Natural killer cell (primary cell): ENCODE measurements around the gene ENGASE. TPM values are rescaled to one million over a fixed set of nuclear protein-coding genes. Genes with fewer than 3 reads are reported as not detected.

Experiments
- ATAC-seq, 3 donors: fragments of 150-1000 bp in 2 of 3; fragments of 200-7000 bp in 1 of 3; cut with Tn5 transposase; 1 replicate in 1 of 3; 2 replicates in 2 of 3; pipeline ENCODE4 v1.10.0; 2021; ENCODE audit warnings: mild to moderate bottlenecking in 2 of 3, moderate library complexity in 2 of 3
- DNase-seq, 2 donors: peaks; one replicate each; pipeline versions ENCODE4 v3.0.0 to v3.0.0-alpha.2; 2013 to 2021; ENCODE audit warnings: mixed read lengths in 1 of 2
- H3K27ac ChIP-seq: one replicate; pipeline ENCODE4 v1.5.1; 2013; ENCODE audit warnings: mild to moderate bottlenecking, low read length
- H3K27me3 ChIP-seq: one replicate; pipeline ENCODE4 v1.6.1; 2013; ENCODE audit warnings: low read length; ENCODE audit not compliant: control insufficient read depth, insufficient read depth
- H3K36me3 ChIP-seq: one replicate; pipeline ENCODE4 v1.6.1; 2013; ENCODE audit warnings: low read length; ENCODE audit not compliant: control insufficient read depth, insufficient read depth
- H3K4me1 ChIP-seq: one replicate; pipeline ENCODE4 v1.6.1; 2013; ENCODE audit warnings: low read length; ENCODE audit not compliant: control insufficient read depth, insufficient read depth
- H3K4me3 ChIP-seq: one replicate; pipeline ENCODE4 v1.5.1; 2013; ENCODE audit warnings: low read length
- H3K9me3 ChIP-seq: one replicate; pipeline ENCODE4 v1.6.1; 2013; ENCODE audit warnings: low read length; ENCODE audit not compliant: control insufficient read depth, insufficient read depth
- H3K27ac Mint-ChIP-seq, 2 donors: one replicate each; pipeline ENCODE4 v1.8.0; 2022; ENCODE audit warnings: mild to moderate bottlenecking in 2 of 2, mixed read lengths in 2 of 2, moderate library complexity in 1 of 2
- H3K27me3 Mint-ChIP-seq, 2 donors: one replicate each; pipeline ENCODE4 v1.8.0; 2022; ENCODE audit warnings: low read depth in 2 of 2, mixed read lengths in 2 of 2
- H3K36me3 Mint-ChIP-seq: one replicate; pipeline ENCODE4 v1.8.0; 2022; ENCODE audit warnings: mixed read lengths
- H3K4me1 Mint-ChIP-seq, 2 donors: one replicate each; pipeline ENCODE4 v1.8.0; 2022; ENCODE audit warnings: mixed read lengths in 2 of 2
- H3K4me3 Mint-ChIP-seq: one replicate; pipeline ENCODE4 v1.8.0; 2022; ENCODE audit warnings: mild to moderate bottlenecking, moderate library complexity, mixed read lengths
- H3K9me3 Mint-ChIP-seq, 2 donors: one replicate each; pipeline ENCODE4 v1.8.0; 2022; ENCODE audit warnings: mixed read lengths in 2 of 2
- WGBS: methylation state at CpG from one replicate; pipeline ENCODE4 v1.1.7; 2013; ENCODE audit warnings: missing lambda C conversion rate; ENCODE audit not compliant: insufficient coverage; 5-methylcytosine and 5-hydroxymethylcytosine counted together
- intact Hi-C: fragments of 100-400 bp; cut with micrococcal nuclease; formaldehyde crosslinking; loops from one replicate; pipeline ENCODE4 v1.14.2; 2022
- total RNA-seq, 4 donors: library from RNA; stranded (reverse); fragments of 120-200 nt in 1 of 4; gene quantifications; one replicate each; pipeline versions ENCODE4 v1.2.3 to v1.2.4, GENCODE V29; 2013 to 2022
- TF ChIP-seq, protein P1 (sequence below): fragments of 200-600 bp; IDR thresholded peaks from one replicate; pipeline ENCODE4 v1.8.0; 2022; ENCODE audit warnings: antibody characterized with exemption

Gene ENGASE
- total RNA-seq, 3 donors from 2014 or later (not counting 1 experiment from before 2014, with no cell fraction given), result 56.0 to 86.4 (median 56.9) TPM

DNA sequence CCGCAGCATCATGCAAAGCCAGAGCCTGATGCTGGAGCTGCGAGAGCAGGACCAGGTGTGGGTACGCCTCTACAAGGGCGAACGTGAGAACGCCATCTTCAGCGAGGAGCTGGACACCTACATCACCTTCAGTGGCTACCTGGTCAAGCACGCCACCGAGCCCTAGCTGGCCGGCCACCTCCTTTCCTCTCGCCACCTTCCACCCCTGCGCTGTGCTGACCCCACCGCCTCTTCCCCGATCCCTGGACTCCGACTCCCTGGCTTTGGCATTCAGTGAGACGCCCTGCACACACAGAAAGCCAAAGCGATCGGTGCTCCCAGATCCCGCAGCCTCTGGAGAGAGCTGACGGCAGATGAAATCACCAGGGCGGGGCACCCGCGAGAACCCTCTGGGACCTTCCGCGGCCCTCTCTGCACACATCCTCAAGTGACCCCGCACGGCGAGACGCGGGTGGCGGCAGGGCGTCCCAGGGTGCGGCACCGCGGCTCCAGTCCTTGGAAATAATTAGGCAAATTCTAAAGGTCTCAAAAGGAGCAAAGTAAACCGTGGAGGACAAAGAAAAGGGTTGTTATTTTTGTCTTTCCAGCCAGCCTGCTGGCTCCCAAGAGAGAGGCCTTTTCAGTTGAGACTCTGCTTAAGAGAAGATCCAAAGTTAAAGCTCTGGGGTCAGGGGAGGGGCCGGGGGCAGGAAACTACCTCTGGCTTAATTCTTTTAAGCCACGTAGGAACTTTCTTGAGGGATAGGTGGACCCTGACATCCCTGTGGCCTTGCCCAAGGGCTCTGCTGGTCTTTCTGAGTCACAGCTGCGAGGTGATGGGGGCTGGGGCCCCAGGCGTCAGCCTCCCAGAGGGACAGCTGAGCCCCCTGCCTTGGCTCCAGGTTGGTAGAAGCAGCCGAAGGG is 26.4 kb upstream of the ENGASE start:
- TF ChIP-seq, protein P1, sequence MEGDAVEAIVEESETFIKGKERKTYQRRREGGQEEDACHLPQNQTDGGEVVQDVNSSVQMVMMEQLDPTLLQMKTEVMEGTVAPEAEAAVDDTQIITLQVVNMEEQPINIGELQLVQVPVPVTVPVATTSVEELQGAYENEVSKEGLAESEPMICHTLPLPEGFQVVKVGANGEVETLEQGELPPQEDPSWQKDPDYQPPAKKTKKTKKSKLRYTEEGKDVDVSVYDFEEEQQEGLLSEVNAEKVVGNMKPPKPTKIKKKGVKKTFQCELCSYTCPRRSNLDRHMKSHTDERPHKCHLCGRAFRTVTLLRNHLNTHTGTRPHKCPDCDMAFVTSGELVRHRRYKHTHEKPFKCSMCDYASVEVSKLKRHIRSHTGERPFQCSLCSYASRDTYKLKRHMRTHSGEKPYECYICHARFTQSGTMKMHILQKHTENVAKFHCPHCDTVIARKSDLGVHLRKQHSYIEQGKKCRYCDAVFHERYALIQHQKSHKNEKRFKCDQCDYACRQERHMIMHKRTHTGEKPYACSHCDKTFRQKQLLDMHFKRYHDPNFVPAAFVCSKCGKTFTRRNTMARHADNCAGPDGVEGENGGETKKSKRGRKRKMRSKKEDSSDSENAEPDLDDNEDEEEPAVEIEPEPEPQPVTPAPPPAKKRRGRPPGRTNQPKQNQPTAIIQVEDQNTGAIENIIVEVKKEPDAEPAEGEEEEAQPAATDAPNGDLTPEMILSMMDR, result no peak
- Histone ChIP-seq H3K9me3 (no peaks in the 10 kb centered on the region), H3K4me3 (no peak overlapping the region), H3K27ac (no peak overlapping the region), H3K4me1 (no peaks in the 10 kb centered on the region), H3K27me3 (peaks cover 5% of the 10 kb centered on the region), H3K36me3 (no peaks in the 10 kb centered on the region)
- peaks cover 0 to 7% of the 10 kb centered on the region in 2 donors for H3K4me1 Mint-ChIP-seq
- intact Hi-C loops, result loop anchor here (5.0 kb wide), 1 partner anchor 659 kb away; no protein-coding TSS in a partner anchor
- H3K36me3 Mint-ChIP-seq, result no peaks in the 10 kb centered on the region
- no peak for DNase-seq
- H3K9me3 Mint-ChIP-seq, result no peaks in the 10 kb centered on the region
- ATAC-seq, result no peak
- no peak overlapping the region for H3K27ac Mint-ChIP-seq
- WGBS, result 91% methylated on average over 41 of the region's 41 CpGs
- peaks cover 11 to 21% of the 10 kb centered on the region in 2 donors for H3K27me3 Mint-ChIP-seq
- H3K4me3 Mint-ChIP-seq, result no peak overlapping the region

DNA sequence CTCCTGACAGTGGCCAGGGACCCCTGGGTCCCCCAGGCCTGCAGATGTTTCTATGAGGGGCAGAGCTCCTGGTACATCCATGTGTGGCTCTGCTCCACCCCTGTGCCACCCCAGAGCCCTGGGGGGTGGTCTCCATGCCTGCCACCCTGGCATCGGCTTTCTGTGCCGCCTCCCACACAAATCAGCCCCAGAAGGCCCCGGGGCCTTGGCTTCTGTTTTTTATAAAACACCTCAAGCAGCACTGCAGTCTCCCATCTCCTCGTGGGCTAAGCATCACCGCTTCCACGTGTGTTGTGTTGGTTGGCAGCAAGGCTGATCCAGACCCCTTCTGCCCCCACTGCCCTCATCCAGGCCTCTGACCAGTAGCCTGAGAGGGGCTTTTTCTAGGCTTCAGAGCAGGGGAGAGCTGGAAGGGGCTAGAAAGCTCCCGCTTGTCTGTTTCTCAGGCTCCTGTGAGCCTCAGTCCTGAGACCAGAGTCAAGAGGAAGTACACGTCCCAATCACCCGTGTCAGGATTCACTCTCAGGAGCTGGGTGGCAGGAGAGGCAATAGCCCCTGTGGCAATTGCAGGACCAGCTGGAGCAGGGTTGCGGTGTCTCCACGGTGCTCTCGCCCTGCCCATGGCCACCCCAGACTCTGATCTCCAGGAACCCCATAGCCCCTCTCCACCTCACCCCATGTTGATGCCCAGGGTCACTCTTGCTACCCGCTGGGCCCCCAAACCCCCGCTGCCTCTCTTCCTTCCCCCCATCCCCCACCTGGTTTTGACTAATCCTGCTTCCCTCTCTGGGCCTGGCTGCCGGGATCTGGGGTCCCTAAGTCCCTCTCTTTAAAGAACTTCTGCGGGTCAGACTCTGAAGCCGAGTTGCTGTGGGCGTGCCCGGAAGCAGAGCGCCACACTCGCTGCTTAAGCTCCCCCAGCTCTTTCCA is 25.5 kb upstream of the ENGASE start:
- H3K9me3 Mint-ChIP-seq, result peaks cover 0 to 3% of the 10 kb centered on the region in 2 donors
- TF ChIP-seq, protein P1, result no peak
- H3K36me3 ChIP-seq, result no peaks in the 10 kb centered on the region
- H3K27ac Mint-ChIP-seq, result no peak overlapping the region
- no peaks in the 10 kb centered on the region for H3K4me1 ChIP-seq
- no peak overlapping the region for H3K4me3 ChIP-seq
- peaks cover 2% of the 10 kb centered on the region for H3K9me3 ChIP-seq
- no peak overlapping the region for H3K4me3 Mint-ChIP-seq
- peaks cover 18% of the 10 kb centered on the region in 2 donors for H3K27me3 Mint-ChIP-seq
- H3K27ac ChIP-seq, result no peak overlapping the region
- H3K4me1 Mint-ChIP-seq, result peaks cover 0 to 4% of the 10 kb centered on the region in 2 donors
- ATAC-seq, result no peak
- no peak for DNase-seq
- H3K36me3 Mint-ChIP-seq, result peaks cover 7% of the 10 kb centered on the region
- 84% methylated on average over 21 of the region's 21 CpGs for WGBS
- peaks cover 5% of the 10 kb centered on the region for H3K27me3 ChIP-seq
- intact Hi-C loops, result loop anchor here (5.0 kb wide), 1 partner anchor 658 kb away; no protein-coding TSS in a partner anchor

DNA sequence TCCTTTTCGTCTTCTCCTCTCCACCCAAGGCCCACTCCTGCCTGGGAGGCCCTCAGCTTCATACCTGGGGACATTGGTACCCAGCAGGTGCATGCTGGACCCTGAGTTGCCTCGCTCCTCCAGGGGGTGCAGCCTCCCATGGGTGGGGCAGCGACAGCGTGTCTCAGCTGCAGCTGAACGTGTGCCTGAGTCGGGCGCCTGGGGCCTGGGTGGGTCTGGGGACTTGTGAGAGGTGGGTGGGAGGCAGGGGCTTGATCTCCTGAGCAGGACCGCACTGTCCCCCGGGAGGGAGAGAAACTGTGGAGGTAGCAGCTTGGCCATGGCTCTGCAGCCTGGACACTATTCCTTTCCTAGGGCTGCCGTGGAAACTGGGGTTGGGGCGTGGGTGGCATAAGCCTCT is 24.8 kb upstream of the ENGASE start:
- TF ChIP-seq, protein P1, result no peak
- H3K27me3 ChIP-seq, result peaks cover 5% of the 10 kb centered on the region
- DNase-seq, result no peak
- Mint-ChIP-seq H3K27ac (no peak overlapping the region), H3K9me3 (peaks cover 0 to 4% of the 10 kb centered on the region in 2 donors), H3K27me3 (peaks cover 16% of the 10 kb centered on the region in 2 donors), H3K36me3 (peaks cover 7% of the 10 kb centered on the region), H3K4me3 (no peak overlapping the region), H3K4me1 (peaks cover 0 to 4% of the 10 kb centered on the region in 2 donors)
- ATAC-seq, result no peak
- WGBS, result 91% methylated on average over 11 of the region's 11 CpGs
- intact Hi-C loops, result loop anchor here (5.0 kb wide), 1 partner anchor 657 kb away; no protein-coding TSS in a partner anchor
- H3K27ac ChIP-seq, result no peak overlapping the region
- H3K36me3 ChIP-seq, result no peaks in the 10 kb centered on the region
- no peak overlapping the region for H3K4me3 ChIP-seq
- H3K4me1 ChIP-seq, result no peaks in the 10 kb centered on the region
- H3K9me3 ChIP-seq, result peaks cover 2% of the 10 kb centered on the region
